GM21737 (cell line): Measurements from ENCODE around the gene PASK.
"Not testable (repeated sequence)": the region's sequence is repeated elsewhere in the genome, so short reads cannot be mapped to it uniquely, and the experiment has no call there.

Experiments
- ATAC-seq: cut with Tn5 transposase; IDR thresholded peaks from one replicate; pipeline ENCODE4 v1.9.1; 2021; ENCODE audit warnings: mild to moderate bottlenecking, moderate library complexity; ENCODE audit not compliant: unreplicated experiment

Gene PASK

DNA sequence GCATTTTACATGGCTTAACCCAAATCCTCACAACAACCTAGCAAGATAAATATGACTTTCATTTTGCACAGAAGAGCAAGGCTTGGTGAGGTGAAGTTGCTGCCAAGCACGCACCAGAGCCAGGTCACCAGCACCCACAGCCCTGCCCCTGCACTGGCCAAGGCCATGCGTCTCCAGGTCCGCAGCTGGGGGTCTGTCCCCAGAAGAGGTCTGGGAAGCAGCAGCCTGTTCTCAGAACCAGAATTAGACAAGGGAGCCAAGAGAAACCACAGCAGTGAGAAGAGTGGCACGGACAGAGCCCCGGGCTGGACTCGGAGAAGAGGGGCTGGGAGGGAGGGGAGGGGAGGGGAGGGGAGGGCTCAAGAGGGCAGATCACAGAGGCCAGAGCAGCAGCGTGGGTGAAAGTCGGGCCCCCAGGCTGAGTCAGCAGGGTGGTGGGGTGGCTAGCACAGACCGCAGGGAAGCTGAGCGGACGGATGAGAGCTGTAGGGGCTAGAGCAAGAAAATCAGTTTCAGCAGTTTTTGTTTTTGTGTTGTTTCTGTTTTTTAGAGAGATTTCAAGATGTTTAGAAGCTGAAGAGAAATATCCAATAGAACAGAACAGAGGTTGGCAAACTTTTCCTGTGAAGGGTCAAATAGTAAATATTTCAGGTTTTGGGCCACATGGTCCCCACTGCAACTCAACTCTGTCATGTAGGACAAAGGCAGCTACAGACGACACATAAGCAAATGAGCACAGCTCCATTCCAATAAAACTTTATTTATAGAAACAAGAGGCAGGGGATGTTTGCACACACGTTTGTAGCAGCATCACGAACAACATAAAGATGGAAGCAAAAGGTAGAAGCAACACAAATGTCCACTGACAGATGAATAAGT is 39.8 kb downstream of the PASK start:
- ATAC-seq, result no peak

DNA sequence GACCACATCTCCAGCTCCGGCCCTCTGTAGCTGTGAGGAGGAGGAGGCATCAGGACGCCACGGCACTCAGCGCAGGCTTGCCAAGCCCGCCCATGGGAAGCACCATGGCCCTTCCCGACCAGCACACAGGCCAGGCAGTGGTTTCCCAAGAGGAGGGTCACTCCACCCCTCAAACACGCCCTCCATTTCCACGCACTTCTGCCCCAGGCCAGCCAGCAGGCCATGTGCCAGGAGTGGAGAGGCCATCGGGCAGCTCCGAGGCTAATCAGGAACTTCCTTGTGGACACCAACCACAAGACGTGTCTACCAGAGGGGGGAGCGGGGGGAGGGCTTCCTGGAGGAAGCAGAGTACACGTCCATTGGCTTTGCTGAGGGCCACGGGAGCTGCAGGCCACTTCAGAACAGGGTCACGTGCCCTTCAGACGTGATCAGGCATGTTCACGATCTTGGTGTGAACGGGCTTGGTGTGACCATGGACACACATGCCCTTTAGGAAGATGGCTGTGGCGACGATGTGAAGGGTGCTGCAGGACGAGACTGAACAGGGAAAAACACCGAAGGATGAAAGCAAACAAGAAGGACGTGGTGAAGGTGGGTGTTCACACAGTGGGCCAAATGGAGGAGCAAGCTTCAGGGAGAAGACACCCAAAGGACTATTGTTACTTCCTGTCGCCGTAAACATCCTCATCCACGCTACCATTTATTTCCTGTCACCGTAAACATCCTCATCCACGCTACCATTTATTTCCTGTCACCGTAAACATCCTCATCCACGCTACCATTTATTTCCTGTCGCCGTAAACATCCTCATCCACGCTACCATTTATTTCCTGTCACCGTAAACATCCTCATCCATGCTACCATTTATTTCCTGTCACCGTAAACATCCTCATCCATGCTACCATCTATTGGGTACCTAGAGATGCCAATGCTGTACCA is 40.7 kb downstream of the PASK start:
- ATAC-seq, result no peak

DNA sequence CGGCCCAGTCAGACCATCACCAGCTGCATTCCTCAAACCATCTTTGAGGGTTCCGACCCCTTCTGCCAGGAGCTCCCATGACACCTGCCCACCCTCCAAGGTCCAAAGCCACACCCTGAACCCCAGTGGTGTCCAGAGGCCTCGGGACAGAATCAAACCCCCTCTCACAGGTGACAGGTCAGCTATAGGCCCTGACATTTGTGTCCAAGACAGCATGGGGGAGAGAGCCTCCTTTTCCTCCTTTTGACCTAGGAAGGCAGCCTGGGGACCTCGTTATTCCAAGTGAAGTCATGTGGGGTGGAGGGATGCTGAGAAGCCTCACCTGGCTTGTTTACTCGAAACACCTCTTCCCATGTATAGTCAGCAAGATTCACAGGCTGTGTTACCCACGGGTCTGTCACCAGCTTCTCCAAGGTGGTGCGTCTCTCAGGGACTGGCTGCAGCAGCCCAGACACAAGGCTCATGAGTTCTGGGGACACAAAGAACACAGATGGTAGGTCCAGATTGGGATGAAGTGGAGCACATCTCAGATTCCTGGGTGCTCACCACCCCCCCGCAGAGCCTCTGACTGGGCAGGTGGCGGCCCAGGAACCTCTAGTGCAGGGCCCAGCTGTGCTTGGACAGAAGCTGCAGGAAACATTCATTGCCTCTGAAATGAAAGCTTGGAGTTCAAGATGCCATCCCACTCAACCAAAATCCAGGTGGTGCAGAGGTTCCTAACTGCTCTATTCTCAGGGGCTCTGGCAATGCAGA is 42.1 kb downstream of the PASK start:
- ATAC-seq, result no peak

DNA sequence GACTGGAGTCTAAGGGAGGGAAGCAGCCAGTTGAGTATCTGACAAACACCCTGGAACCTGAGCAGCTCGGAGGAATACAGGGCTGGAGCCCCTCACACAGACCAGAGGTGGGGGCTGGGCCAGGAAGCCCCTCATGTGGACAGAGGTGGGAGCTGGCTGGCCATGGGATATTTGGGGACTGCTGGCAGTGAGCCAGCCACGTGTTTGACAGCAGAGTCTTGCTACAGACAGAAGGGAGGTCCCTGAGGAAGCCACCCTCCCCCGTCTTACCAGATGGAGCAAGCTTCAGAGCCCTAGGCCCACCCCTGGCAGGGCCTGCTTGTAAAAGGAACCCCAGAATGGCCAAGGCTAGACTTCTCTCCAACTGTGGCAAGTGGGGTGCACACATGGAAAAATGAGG is 43.6 kb downstream of the PASK start:
- ATAC-seq, result no peak

DNA sequence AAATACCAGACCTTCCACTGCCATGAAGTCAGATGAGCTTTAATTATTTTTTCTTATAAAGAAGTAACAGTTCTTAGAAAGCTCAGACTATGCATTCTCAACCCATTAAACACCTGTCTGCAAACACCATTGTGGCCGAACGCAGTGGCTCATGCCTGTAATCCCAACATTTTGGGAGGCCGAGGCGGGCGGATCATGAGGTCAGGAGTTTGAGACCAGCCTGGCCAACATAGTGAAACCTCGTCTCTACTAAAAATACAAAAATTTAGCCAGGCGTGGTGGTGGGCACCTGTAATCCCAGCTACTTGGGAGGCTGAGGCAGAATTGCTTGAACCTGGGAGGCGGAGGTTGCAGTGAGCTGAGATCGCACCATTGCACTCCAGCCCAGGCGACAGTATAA is 44.7 kb downstream of the PASK start:
- not testable (repeated sequence) for ATAC-seq

DNA sequence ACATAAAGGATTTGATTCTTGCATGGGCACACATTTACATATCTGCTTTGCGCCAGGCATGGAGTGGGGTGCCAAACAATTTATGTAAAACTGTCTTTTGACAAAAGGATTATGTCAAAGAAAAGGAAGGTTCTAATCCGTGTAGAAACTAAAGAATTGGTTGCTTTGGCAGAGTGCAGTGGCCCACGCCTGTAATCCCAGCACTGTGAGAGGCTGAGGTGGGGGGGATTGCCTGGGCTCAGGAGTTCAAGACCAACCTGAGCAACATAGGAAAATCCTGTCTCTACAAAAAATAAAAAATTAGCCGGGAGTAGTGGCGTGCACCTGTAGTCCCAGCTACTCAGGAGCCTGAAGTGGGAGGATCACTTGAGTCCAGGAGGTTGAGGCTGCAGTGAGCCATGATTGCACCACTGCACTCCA is 46.1 kb downstream of the PASK start:
- no peak for ATAC-seq

DNA sequence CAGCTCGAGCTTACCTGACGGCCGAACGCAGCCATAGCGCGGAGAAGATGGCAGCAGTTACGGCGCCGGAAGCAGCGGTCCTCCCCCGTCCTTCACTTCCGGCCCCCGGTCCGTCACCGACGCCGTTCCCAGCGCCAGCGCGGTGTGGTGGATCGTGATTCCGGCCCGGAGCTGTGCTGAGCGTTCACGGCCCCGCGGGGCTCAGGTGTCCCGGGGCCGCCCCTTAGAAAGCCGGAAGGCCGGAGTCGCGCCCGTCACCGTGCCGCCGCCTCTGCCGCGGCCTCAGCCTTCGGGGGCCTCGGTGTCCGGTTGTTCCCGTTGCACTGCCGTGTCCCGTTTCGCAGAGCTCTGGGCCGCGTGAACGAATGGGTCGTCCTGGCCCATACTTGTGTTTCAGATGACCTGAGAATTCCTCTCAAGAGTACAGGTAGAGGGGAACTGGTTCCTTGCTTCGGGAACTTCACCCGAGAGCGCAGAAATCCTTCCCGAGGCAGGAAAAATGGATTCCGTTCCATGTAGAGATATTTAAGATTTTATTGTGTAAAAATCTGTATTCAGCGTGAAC is 47.0 kb downstream of the PASK start, which contains the start of gene MTERF4:
TSS of gene MTERF4 (minus strand) at position 49 of the 565 bp plus-strand sequence. CDS start at position 35, 14 bp downstream.
- ATAC-seq, result peak; percentile 83

DNA sequence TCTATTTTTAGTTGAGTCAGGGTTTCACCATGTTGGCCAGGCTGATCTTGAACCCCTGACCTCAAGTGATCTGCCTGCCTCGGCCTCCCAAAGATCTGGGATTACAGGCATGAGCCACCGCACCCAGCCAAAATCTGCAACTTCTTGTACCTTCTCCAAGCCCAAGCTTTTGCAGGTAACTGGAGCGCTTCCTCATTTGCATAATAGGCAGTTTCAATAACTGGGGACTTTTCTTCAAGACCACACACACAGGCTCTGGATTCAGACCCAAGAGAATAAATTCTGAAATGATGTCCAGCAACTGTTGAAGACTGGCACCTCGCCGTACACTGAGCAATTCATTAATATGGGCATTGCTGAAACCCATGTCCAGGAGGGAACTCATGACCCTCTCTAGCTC is 50.0 kb downstream of the PASK start:
- no peak for ATAC-seq

DNA sequence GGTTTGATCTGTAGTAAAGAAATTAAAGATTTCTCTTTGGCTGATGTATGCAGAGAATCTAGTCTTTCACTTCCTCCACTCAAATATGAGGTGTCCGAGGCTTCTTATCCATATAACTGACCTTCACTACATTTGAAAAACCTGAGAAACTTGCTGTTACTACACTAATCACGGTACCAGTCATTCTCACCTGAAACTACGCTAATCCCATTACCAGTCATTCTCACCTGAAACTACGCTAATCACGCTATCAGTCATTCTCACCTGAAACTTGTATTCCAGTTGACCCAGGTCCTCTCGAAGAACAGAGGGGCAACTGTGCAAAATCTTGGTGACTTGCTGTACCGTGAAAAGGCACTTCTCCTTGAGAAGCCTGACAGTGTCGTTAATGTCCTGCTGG is 52.3 kb downstream of the PASK start:
- ATAC-seq, result no peak

DNA sequence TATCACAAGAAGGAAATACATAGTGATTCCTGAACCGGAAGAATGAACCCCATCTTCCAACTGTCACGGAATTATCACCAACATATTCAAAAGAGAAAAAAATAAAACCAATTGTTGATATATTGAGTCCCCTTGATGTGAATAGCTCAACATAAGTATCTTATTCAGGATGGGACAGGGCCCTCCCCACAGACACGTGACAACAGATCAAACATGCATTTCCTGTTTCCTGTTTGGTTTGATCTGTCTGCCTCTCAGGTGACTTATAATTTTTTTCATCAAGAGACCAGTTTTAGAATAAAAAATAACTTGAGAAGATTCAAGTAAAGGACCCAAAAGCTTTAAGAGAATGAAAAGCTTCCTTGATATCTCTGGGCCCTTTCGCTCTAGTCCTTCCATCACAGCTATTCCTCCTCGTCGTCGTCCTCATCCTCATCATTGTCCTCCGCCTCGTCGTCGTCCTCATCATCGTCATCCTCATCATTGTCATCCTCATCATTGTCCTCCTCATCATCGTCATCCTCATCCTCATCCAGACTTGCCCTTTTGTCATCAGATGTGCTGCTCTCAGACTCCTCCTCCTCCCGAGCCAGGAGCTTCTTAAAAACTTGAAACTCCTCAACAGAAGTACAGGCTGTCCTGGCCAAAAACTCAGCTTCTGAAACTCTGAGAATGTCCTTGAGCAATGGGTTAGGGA is 53.5 kb downstream of the PASK start:
- no peak for ATAC-seq

DNA sequence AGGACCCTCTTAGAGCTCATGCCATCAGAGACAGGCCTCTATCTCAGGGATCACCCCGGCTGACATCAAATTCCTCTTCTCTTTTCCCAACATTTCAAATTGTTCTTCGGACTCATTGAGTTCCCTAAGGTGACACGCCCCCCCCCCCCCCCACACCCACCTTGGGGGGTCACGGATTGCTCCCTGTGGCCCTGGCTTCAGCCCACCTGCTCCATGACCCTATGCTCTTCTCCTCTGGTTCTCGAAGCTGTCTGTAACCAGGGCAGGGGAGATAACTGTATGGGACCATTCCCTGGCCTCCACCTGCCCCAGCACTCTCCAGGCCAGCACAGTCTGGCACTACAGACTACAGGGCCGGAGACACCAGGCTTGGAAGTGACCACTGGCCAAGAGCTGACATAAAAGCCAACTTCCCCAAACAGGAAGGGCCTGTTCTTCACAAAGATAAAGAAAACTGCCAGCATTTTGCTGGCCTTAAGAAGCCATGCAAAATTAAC is 54.3 kb downstream of the PASK start:
- ATAC-seq, result no peak

DNA sequence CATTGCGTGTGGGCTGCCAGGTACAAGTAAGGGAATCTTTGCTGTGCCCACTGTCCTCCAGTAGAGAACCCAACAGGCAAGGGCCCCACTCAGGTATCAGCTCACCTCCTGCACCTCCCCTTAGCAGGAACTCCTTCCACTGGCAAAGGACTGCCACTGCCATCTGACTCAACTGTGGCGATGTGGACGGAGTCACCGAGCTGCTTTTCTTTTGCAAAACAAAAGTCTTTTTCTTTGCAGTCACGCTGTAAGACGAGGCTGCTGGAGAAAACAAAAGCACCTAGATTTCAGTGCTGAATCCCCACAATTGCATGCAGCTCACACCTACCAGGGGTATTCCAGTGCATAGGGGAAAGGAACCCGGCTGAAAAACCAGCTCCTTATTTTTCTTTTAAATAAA is 55.1 kb downstream of the PASK start:
- ATAC-seq, result no peak

DNA sequence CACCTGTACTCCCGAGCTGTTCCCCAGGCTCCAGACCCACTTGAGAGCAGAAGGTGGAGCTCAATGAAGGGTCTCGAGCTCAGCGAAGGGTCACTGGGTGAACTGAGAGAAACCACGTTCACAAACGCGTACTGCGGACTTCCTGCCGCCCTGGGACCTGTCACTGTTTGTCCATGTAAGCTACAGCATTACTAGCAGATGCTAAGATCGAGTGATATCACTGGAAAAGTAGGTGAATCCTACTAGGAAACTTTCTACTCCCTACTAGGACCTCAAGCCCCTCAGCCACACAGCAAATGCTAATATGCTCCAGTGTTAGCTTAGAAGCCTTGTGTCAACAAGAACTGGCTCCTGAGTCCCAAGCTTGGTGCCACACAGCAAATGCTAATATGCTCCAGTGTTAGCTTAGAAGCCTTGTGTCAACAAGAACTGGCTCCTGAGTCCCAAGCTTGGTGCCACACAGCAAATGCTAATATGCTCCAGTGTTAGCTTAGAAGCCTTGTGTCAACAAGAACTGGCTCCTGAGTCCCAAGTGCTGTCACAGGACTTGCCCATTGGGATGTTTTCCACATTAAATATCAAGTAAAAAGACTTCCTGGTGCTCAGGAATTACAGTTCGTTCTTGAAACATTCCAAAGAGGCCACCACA is 56.0 kb downstream of the PASK start:
- ATAC-seq, result not testable (repeated sequence)

DNA sequence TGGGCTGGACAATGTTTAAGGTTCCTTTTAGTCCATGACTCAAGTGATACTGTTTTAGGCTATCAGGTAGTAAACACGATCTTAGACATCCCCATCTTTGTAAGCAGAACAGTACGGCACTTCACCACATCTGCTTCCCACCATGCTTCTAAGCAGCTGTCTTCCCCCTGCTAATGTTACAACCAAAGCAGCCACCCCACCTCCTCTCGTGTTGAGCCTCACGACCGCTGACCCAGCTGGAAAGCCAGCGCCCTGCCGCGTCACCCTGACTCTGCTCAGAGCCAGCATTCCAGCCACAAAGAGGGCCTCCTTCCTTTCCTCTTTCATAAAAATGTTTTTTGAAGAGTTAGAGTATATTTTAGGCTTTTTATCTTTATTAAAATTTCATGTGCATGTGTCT is 56.6 kb downstream of the PASK start:
- ATAC-seq, result no peak

DNA sequence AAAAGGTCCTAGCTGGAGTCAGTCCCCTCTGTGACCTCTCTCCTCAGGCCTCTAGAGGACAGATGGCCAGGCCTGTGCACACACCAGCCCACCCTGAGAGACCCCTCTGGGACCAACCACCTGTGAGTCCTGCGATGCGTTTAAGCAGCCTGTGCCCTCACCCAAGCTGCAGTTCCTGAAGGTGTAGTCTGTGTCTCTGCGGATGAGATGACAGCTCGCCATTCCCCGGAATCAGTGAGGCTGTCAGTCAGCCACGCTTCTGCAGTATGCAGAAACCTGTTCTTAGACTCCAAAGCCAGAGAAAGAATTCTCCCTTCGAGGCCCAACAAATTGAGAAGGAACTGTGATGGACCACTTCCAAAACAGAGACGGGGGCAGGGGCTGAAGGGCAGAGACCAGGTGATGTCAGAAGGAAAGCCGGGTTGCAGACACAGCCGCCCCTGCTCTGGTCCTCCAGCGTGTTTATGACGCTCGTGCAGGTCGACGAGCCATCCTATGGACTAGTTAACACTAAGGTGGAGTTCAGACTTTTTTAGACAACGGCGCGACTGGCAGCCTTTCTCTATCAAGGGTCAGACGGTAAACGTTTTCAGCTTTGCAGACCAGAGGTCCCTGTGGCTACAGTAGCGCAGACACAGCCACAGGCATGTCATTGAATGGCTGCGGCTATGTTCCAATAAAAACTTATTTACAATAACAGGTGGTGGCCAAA is 57.4 kb downstream of the PASK start:
- no peak for ATAC-seq

DNA sequence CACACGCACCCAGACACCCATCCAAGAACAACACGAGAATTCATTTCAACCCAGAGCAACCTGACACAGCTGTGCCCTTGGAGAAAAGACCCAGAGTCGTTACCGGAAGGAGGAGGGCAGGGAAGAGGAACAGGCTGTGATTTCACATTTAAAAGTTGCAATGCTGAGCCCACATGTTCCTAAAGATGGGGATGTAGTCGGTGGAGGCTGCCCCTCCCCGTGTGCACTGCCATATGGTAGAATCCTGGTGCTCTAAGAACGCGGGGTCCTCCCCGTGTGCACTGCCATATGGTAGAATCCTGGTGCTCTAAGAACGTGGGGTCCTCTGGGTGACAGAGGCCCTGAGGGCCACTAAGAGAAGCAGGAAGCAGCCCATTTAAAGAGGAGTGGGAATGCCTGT is 58.1 kb downstream of the PASK start:
- no peak for ATAC-seq

DNA sequence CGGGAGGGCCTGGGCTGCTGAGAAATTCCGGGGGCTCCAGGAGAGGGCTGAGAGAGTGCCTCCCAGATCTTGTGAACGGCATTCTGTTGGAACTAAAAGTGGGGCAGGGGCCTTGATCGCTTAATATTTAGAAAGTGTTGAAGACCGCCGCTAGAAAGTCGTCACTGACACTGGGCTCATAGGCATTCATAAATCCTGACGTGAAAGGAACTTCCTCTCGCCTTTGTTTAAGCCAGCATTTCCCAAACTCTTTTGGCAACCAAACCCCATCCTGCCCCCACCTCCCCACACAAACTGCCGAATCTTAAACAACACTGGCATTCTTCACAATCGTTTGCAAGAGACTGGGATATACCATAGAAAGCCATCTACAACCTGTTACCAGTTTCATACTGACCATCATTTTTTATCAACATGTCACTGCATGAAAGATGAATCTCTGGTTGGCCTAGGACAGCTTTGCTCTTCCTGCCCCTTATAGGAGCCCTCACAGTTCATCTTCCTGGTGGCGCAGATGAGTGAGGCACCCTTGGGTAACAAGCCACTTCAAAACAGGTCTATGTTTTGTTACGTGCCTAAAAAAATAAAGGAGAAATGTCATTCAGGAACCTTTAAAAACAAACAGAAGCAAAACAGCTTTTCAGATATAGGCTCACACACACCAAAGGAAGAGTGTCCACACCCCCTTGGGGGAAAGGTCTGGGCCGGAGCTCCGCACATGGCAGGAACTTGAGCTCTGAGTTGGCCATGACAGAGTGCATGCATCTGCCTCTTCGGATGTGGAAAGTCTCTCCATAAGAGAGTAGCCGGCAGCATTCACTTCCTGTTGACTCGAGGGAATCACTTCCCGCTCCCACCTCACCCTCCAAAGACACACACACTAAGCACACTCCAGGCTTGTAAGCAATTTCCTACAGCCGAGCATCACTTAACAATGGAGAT is 60.2 kb downstream of the PASK start:
- no peak for ATAC-seq

DNA sequence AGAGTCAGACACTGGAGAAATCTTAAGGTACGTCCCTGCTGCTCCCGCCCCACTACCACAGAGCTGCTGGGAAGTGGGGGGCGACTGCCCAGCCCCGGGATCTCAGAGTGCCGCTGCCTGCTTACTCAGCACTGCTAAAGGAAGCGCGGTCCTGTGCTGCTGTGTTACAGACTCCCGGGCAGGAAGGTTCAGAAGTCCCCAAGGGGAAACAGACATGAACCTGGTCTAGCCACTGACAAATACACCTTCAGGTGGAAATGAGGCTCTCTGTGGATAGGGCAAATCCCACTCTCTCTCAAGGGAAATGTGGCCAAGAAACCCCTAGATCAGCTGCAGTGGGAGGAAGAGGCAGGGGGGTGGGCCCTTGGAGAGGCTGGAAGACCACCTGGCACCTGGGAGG is 60.9 kb downstream of the PASK start:
- no peak for ATAC-seq
